K562 (cell line): ENCODE measurements around the gene SCTR. TPM values are rescaled to one million over a fixed set of nuclear protein-coding genes. Genes with fewer than 3 reads are reported as not detected.

Experiments used
- ATAC-seq: fragments of 200-7000 bp; cut with Tn5 transposase; 3 replicates; pipeline ENCODE4 v1.9.1; 2020; ENCODE audit warnings: moderate library complexity
- BruUV-seq: library from RNA; stranded (reverse); fragments of 400-500 nt; replicated peaks from 2 replicates; lab custom pipeline; 2021; lab: Mats Ljungman, UMichigan
- CTCF ChIA-PET: fragments of 300-600 bp; formaldehyde crosslinking; extraction: SDS; loops from one replicate; lab custom pipeline; 2021; ENCODE audit warnings: low intra/inter-chr PET ratio; lab: Yijun Ruan, JAX
- POLR2A ChIA-PET: fragments of 300-600, 350-650 bp; sonication (Branson Sonifier 250); formaldehyde crosslinking; extraction: SDS; loops from one replicate; lab custom pipeline; 2021; ENCODE audit warnings: antibody characterized with exemption, inconsistent platforms; lab: Yijun Ruan, JAX
- DNase-seq, 4 experiments: peaks; one replicate each; pipeline versions ENCODE4 v3.0.0 to v3.0.0-alpha.2; 2011 to 2018; ENCODE audit warnings: low spot score in 3 of 4, mixed read lengths in 3 of 4; ENCODE audit errors: extremely low read depth in 1 of 4
- FAIRE-seq: peaks from 2 replicates; lab custom pipeline; 2011; peaks lifted over from hg19 to GRCh38; lab: Jason Lieb, UNC
- H2AFZ ChIP-seq: 2 replicates; pipeline ENCODE4 v1.6.0; 2011; ENCODE audit warnings: low read depth, low read length, control low read depth, inconsistent platforms
- H3K27ac ChIP-seq: fragments of 200-600 bp; 3 replicates; pipeline ENCODE4 v1.8.0; 2011; ENCODE audit warnings: low read depth, mild to moderate bottlenecking, control low read depth, inconsistent platforms, low read length, moderate library complexity, mixed read lengths; ENCODE audit errors: extremely low read depth
- H3K27me3 ChIP-seq, 2 experiments: fragments of 300-600 bp in 1 of 2; 2 replicates in 1 of 2; 3 replicates in 1 of 2; pipeline versions ENCODE4 v1.6.0 to v1.8.0; 2011; ENCODE audit warnings: inconsistent platforms in 2 of 2, low read length in 2 of 2, mild to moderate bottlenecking in 1 of 2, mixed read lengths in 1 of 2, moderate library complexity in 1 of 2; ENCODE audit not compliant: control insufficient read depth in 2 of 2, insufficient read depth in 2 of 2
- H3K36me3 ChIP-seq: fragments of 300-600 bp; 3 replicates; pipeline ENCODE4 v1.8.0; 2011; ENCODE audit warnings: mild to moderate bottlenecking, low read length, inconsistent platforms; ENCODE audit not compliant: control insufficient read depth, insufficient read depth
- H3K4me1 ChIP-seq, 2 experiments: fragments of 200-600 bp in 1 of 2; replicated peaks in 1 of 2; 2 replicates in 1 of 2; 3 replicates in 1 of 2; pipeline versions ENCODE4 v1.5.1 to v1.8.0; 2011; ENCODE audit warnings: inconsistent platforms in 2 of 2, low read length in 2 of 2, mild to moderate bottlenecking in 1 of 2, mixed read lengths in 1 of 2, moderate library complexity in 1 of 2; ENCODE audit not compliant: control insufficient read depth in 2 of 2, insufficient read depth in 2 of 2
- H3K4me2 ChIP-seq: 2 replicates; pipeline ENCODE4 v1.6.1; 2011; ENCODE audit warnings: low read length, control low read depth, inconsistent platforms, mixed read lengths; ENCODE audit not compliant: insufficient read depth
- H3K4me3 ChIP-seq: fragments of 200-600 bp; sonication (generic), shearing (Covaris generic); 2 replicates; pipeline ENCODE4 v1.5.1; 2016; ENCODE audit warnings: control low read depth, inconsistent platforms
- H3K79me2 ChIP-seq: fragments of 200-600 bp; 3 replicates; pipeline ENCODE4 v1.8.0; 2011; ENCODE audit warnings: low read length, inconsistent platforms; ENCODE audit not compliant: control insufficient read depth, insufficient read depth
- H3K9ac ChIP-seq, 2 experiments: 2 replicates each; pipeline versions ENCODE4 v1.6.0 to v1.6.1; 2011; ENCODE audit warnings: low read depth in 2 of 2, low read length in 2 of 2, control low read depth in 1 of 2, inconsistent platforms in 1 of 2, mild to moderate bottlenecking in 1 of 2, mixed read lengths in 1 of 2; ENCODE audit not compliant: insufficient read depth in 1 of 2
- H3K9me1 ChIP-seq: one replicate; pipeline ENCODE4 v1.6.0; 2011; ENCODE audit warnings: inconsistent platforms, mild to moderate bottlenecking, low read length, moderate library complexity; ENCODE audit not compliant: control insufficient read depth, insufficient read depth
- H3K9me3 ChIP-seq: replicated peaks from 2 replicates; pipeline ENCODE4 v1.5.1; 2011; ENCODE audit warnings: low read depth, low read length, inconsistent platforms; ENCODE audit not compliant: control insufficient read depth, insufficient read depth
- H4K20me1 ChIP-seq: replicated peaks from 2 replicates; pipeline ENCODE4 v1.6.1; 2011; ENCODE audit warnings: low read length, inconsistent platforms, mixed read lengths; ENCODE audit not compliant: control insufficient read depth, insufficient read depth
- CHD1 ChIP-seq: fragments of 200-600 bp; sonication (generic); IDR thresholded peaks from one replicate; pipeline ENCODE4 v1.6.1; 2012; ENCODE audit warnings: mild to moderate bottlenecking, moderate library complexity, low read length, inconsistent platforms
- E2F1 ChIP-seq: sonication (generic); formaldehyde crosslinking; IDR thresholded peaks from 2 replicates; pipeline ENCODE4 v1.8.1; 2023; ENCODE audit warnings: mild to moderate bottlenecking, missing genetic modification reagents, moderate library complexity
- KDM1A ChIP-seq, 2 experiments: fragments of 450-650 bp; IDR thresholded peaks; 2 replicates each; pipeline ENCODE4 v1.6.1; 2016; ENCODE audit warnings: mild to moderate bottlenecking in 2 of 2
- PHF21A ChIP-seq: fragments of 450-650 bp; IDR thresholded peaks from 2 replicates; pipeline ENCODE4 v1.6.1; 2017; ENCODE audit warnings: low read depth, borderline replicate concordance
- RFX1 ChIP-seq: fragments of 450-650 bp; IDR thresholded peaks from 2 replicates; pipeline ENCODE4 v1.6.1; 2016; ENCODE audit warnings: mild to moderate bottlenecking, moderate library complexity
- WGBS: fragments of 100-300 bp; shearing (Covaris generic); methylation state at CpG from one replicate; pipeline ENCODE4 v1.1.6; 2016; ENCODE audit warnings: low coverage, mixed read lengths; ENCODE audit not compliant: insufficient coverage; ENCODE audit errors: missing lambda C conversion rate; 5-methylcytosine and 5-hydroxymethylcytosine counted together
- in situ Hi-C: fragments of 300-500 bp; cut with MboI; formaldehyde crosslinking; loops from 4 replicates; pipeline ENCODE4 v1.15.0; 2018; ENCODE audit warnings: inconsistent platforms, mixed read lengths
- intact Hi-C: fragments of 100-400 bp; cut with micrococcal nuclease; formaldehyde crosslinking; loops from 2 replicates; pipeline ENCODE4 v1.14.2; 2022
- polyA plus RNA-seq, 8 experiments: library from polyadenylated mRNA; depleted of rRNA in 4 of 8; stranded (reverse) in 5 of 8; unstranded in 3 of 8; fragments of >200 nt; fragmentation: Nextera tagmentation in 2 of 8; fragmentation: Illumina TruSeq in 1 of 8; extraction: Ambion mirVana in 2 of 8; extraction: Trizol in 1 of 8; gene quantifications; 2 replicates each; pipeline versions ENCODE4 v1.2.1 to v1.2.3, GENCODE V29; 2011 to 2014; ENCODE audit warnings: inconsistent platforms in 1 of 8, missing spikeins in 1 of 8
- total RNA-seq, 7 experiments: library from RNA; depleted of rRNA in 6 of 7; stranded (reverse); fragments of >200 nt in 6 of 7; fragmentation: Illumina TruSeq in 2 of 7; extraction: Trizol in 2 of 7; gene quantifications; 2 replicates each; pipeline versions ENCODE4 v1.2.1 to v1.2.3, GENCODE V29; 2011 to 2021; ENCODE audit warnings: low replicate concordance in 1 of 7

SCTR gene
- total and polyA plus RNA-seq, 9 of the 15 experiments (the other 6 are each of a cell fraction or from before 2014, with no cell fraction given), result not detected

DNA sequence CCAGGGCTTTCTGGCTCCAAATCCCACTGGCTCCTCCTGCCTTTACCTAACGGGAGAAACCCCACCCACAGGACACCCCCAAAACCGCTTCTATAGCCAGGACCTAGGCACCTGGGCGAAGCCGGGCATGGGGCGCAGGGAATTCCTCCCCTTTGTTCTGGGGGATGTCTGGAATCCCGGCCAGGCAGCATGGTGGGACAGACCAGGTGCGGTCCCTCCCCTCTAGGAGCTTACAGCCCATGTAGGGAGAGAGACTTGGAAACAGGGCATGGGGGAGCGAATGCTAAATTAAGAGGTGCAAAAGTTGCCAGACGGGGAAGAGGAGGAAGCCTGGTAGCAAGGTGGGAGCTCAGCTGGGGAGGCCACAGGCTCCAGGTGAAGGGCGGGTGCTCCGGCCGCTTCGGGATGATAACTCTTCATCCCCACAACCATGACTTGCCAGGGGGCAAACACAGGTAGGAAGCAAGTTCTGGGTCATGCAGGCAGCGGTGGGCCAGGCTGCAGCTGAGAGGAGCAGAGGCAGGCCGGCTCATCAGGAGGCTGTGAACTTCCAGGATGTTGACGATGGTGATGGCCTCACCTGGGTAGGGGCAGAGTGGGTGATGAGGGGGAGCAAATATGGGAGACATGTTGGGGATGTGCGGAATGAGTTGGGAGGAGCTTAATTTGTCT lies 91.3 kb downstream of the SCTR start:
- DNase-seq, result no peak
- no TSS peak for BruUV-seq
- no peaks in the 10 kb centered on the region for H3K9me1 ChIP-seq
- no peak overlapping the region for H2AFZ ChIP-seq
- CTCF ChIA-PET, result no interaction called here
- POLR2A ChIA-PET, result interaction anchor here (1.0 kb wide), 1 partner anchor 9 kb away, joined by 4 read pairs; no protein-coding TSS in a partner anchor
- 0 out of 4 replicates have a peak overlapping the region, but pooled peaks of 1 of the 2 experiments have one; percentile 13 for H3K9ac ChIP-seq
- no peak for FAIRE-seq
- intact Hi-C loops (no loop called here), in situ Hi-C loops (no loop called here)
- 0 out of 2 replicates have a peak, but pooled peaks cover 3% of the 10 kb centered on the region for H4K20me1 ChIP-seq
- no peaks in the 10 kb centered on the region for H3K36me3 ChIP-seq
- no peak for ATAC-seq
- no peak overlapping the region for H3K4me3 ChIP-seq
- TF ChIP-seq E2F1 (CRISPR knock-in tag) (no peak), CHD1 (no peak), RFX1 (no peak), KDM1A (IDR thresholded peaks at IDR 0.05) (no peak), PHF21A (no peak)
- H3K27me3 ChIP-seq, result peaks cover under 1 to 10% of the 10 kb centered on the region in 2 experiments; a peak in 2 of 5 replicates
- peaks cover 9 to 33% of the 10 kb centered on the region in 2 experiments for H3K4me1 ChIP-seq
- 73% methylated on average over 16 of the region's 17 CpGs for WGBS
- H3K79me2 ChIP-seq, result no peaks in the 10 kb centered on the region
- H3K9me3 ChIP-seq, result no peaks in the 10 kb centered on the region
- H3K27ac ChIP-seq, result no peak overlapping the region
- H3K4me2 ChIP-seq, result no peak overlapping the region
